ENCODE results near the gene FAM47E.

GRCh38 chr4:76214177-76214675 is 37.3 kb upstream of the FAM47E start:
- TF ChIP-seq CTCF (IDR thresholded peaks at IDR 0.05; ENCODE audit: control extremely low read depth in 1 of 3, insufficient read depth in 1 of 3, low read depth in 1 of 3, low read length in 3 of 3) (no peak), SUZ12 (IDR thresholded peaks at IDR 0.05; ENCODE audit: low read length) (no peak), EP300 (IDR thresholded peaks at IDR 0.05; ENCODE audit: borderline replicate concordance in 1 of 2, low read depth in 2 of 2, low read length in 2 of 2) (no peak), TAF1 (IDR thresholded peaks at IDR 0.05; ENCODE audit: low read depth, low read length) (no peak), SIN3A (conservative IDR thresholded peaks at IDR 0.05 in 1 of 2, IDR thresholded peaks at IDR 0.05 in 1 of 2; ENCODE audit: low read depth in 1 of 2, low read length in 2 of 2) (no peak), CBX8 (IDR thresholded peaks at IDR 0.05; ENCODE audit: borderline replicate concordance, low read depth, low read length) (no peak), POLR2A (IDR thresholded peaks at IDR 0.05; ENCODE audit: control extremely low read depth in 1 of 2, low read depth in 2 of 2, low read length in 2 of 2) (no peak), CEBPB (IDR thresholded peaks at IDR 0.05; ENCODE audit: low read depth, low read length) (no peak)

Data from H1 (cell line).